Adrenal gland (tissue), 5 donors: Measurements from ENCODE around the gene RPP14.
"Not testable (repeated sequence)": the region's sequence is repeated elsewhere in the genome, so short reads cannot be mapped to it uniquely, and the experiment has no call there.

ENCODE experiments used
- POLR2A ChIP-seq, 2 donors: fragments of 450-650 bp; IDR thresholded peaks; one replicate each; pipeline ENCODE4 v1.6.1; 2017; ENCODE audit warnings: antibody characterized with exemption in 2 of 2, mild to moderate bottlenecking in 2 of 2, moderate library complexity in 1 of 2
- TF ChIP-seq, protein P1 (sequence below), 6 experiments: fragments of 450-650 bp in 4 of 6; fragments of 200-600 bp in 2 of 6; sonication (generic) in 1 of 6; IDR thresholded peaks; 1 replicate in 5 of 6; 2 replicates in 1 of 6; pipeline versions ENCODE4 v1.5.1 to v1.8.0; 2016 to 2021; ENCODE audit warnings: antibody characterized with exemption in 6 of 6, mild to moderate bottlenecking in 2 of 6, moderate library complexity in 1 of 6
- donor health status: DM: no; HTN: no; CAD: no.

DNA sequence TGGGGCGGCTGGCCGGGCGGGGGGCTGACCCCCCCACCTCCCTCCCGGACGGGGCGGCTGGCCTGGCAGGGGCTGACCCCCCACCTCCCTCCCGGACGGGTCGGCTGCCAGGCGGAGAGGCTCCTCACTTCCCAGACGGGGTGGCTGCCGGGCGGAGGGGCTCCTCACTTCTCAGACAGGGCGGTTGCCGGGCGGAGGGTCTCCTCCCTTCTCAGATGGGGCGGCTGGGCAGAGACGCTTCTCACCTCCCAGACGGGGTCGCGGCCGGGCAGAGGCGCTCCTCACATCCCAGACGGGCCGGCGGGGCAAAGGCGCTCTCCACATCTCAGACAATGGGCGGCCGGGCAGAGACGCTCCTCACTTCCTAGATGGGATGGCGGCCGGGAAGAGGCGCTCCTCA lies 15.6 kb upstream of the RPP14 start:
- TF ChIP-seq, protein P1, sequence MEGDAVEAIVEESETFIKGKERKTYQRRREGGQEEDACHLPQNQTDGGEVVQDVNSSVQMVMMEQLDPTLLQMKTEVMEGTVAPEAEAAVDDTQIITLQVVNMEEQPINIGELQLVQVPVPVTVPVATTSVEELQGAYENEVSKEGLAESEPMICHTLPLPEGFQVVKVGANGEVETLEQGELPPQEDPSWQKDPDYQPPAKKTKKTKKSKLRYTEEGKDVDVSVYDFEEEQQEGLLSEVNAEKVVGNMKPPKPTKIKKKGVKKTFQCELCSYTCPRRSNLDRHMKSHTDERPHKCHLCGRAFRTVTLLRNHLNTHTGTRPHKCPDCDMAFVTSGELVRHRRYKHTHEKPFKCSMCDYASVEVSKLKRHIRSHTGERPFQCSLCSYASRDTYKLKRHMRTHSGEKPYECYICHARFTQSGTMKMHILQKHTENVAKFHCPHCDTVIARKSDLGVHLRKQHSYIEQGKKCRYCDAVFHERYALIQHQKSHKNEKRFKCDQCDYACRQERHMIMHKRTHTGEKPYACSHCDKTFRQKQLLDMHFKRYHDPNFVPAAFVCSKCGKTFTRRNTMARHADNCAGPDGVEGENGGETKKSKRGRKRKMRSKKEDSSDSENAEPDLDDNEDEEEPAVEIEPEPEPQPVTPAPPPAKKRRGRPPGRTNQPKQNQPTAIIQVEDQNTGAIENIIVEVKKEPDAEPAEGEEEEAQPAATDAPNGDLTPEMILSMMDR (IDR thresholded peaks at IDR 0.05), result not testable (repeated sequence)
- not testable (repeated sequence) for TF ChIP-seq POLR2A (IDR thresholded peaks at IDR 0.05)
